Measurements from ENCODE around the gene MAST4.

DNA sequence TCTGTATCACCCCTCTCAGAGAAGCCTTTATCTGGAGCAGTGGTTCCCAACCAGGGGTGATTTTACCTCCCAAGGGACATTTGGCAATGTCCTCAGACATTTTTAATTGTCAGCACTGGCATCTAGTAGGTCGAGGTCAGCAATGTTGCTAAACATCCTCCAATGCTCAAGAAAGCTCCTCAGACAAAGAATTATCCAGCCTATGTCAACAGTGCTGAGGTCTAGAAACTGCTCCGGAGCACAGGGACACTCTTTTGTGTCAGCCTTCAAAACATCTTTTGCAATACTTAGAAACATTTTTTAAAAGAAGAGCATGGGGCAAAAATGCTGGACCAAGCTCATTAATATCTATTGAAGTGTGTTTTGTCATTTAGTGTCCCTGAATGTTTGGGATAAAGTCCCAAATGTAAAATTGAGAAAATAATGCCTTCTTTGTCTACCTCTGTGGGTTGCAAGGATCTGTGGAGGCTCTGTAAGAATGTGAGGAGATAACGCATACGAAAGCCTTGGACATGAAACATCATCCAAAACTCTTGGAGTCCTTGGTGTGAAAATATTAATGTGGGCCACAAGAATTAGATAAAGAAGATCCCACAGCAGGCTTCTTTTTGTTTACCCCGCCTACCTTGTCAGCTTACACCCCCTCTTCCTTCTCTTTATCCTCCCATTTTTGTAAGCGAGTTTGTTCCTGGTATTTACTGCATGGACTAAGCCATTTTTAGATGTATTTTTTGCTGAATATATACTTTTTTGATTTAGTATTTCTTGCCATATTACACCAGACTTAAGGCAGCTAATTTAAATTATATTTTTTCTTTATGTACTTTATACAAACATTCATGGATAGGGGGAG is 406.9 kb downstream of the MAST4 start:
- no peak for TF ChIP-seq JUNB (IDR thresholded peaks at IDR 0.05)
- no peak for TF ChIP-seq ZFP36 (IDR thresholded peaks at IDR 0.05; ENCODE audit: borderline replicate concordance, partially characterized antibody)
- no peak for TF ChIP-seq SMC3 (IDR thresholded peaks at IDR 0.05)
- TF ChIP-seq CTCF (IDR thresholded peaks at IDR 0.05), result no peak
- TF ChIP-seq MAX (IDR thresholded peaks at IDR 0.05), result no peak
- no peak for TF ChIP-seq CBX2 (IDR thresholded peaks at IDR 0.05; ENCODE audit: borderline replicate concordance, low read depth)
- TF ChIP-seq TP53 (CRISPR knock-in tag; IDR thresholded peaks at IDR 0.05), result no peak

All from A549 (cell line).